Measurements from ENCODE around the gene PCDH12.

Gene PCDH12

GRCh38 chr5:141919218-141920119, 38.5 kb downstream of the PCDH12 start:
- Mint-ChIP-seq H3K4me1 (peaks cover 24% of the 10 kb centered on the region), H3K27me3 (peaks cover 31% of the 10 kb centered on the region), H3K36me3 (peaks cover 5% of the 10 kb centered on the region), H3K4me3 (no peak overlapping the region), H3K27ac (no peak overlapping the region), H3K9me3 (no peaks in the 10 kb centered on the region)
- no peak for DNase-seq
- CTCF ChIA-PET, result interaction anchor here (1.0 kb wide), 1 partner anchor 30 kb away, joined by 3 read pairs; no protein-coding TSS in a partner anchor

GRCh38 chr5:141917760-141918159, 40.2 kb downstream of the PCDH12 start:
- CTCF ChIA-PET, result interaction anchor here (0.6 to 1.2 kb wide), 2 partner anchors 39 to 43 kb away, joined by 3 to 4 read pairs; partner anchors contain the start of gene PCDH1
- Mint-ChIP-seq H3K9me3 (no peaks in the 10 kb centered on the region), H3K4me3 (no peak overlapping the region), H3K4me1 (peaks cover 18% of the 10 kb centered on the region), H3K27ac (no peak overlapping the region), H3K36me3 (no peaks in the 10 kb centered on the region), H3K27me3 (peaks cover 48% of the 10 kb centered on the region)
- no peak for DNase-seq

GRCh38 chr5:141916522-141916921, 41.5 kb downstream of the PCDH12 start:
- DNase-seq, result no peak
- Mint-ChIP-seq H3K27me3 (peaks cover 59% of the 10 kb centered on the region), H3K4me1 (peaks cover 14% of the 10 kb centered on the region), H3K4me3 (no peak overlapping the region), H3K9me3 (no peaks in the 10 kb centered on the region), H3K36me3 (no peaks in the 10 kb centered on the region), H3K27ac (no peak overlapping the region)
- CTCF ChIA-PET, result interaction anchor here (1.1 to 2.3 kb wide), 8 partner anchors 10 to 251 kb away, joined by 3 to 7 read pairs (median 4); partner anchors contain the start of genes PCDH1 and RNF14

- no peak for DNase-seq
- Mint-ChIP-seq H3K9me3 (no peaks in the 10 kb centered on the region), H3K36me3 (no peaks in the 10 kb centered on the region), H3K27me3 (peaks cover 60% of the 10 kb centered on the region), H3K27ac (no peak overlapping the region), H3K4me3 (no peak overlapping the region), H3K4me1 (peaks cover 14% of the 10 kb centered on the region)
- CTCF ChIA-PET, result interaction anchor here (1.0 to 2.3 kb wide), 9 partner anchors 9 to 251 kb away, joined by 3 to 14 read pairs (median 5); partner anchors contain the start of gene RNF14
Measured at GRCh38 chr5:141915881-141916336, 42.1 kb downstream of the PCDH12 start.

GRCh38 chr5:141914797-141915196, 43.2 kb downstream of the PCDH12 start:
- Mint-ChIP-seq H3K27me3 (peaks cover 66% of the 10 kb centered on the region), H3K9me3 (no peaks in the 10 kb centered on the region), H3K4me1 (peaks cover 14% of the 10 kb centered on the region), H3K4me3 (no peak overlapping the region), H3K27ac (no peak overlapping the region), H3K36me3 (no peaks in the 10 kb centered on the region)
- CTCF ChIA-PET, result interaction anchor here (1.6 to 2.2 kb wide), 2 partner anchors 36 to 46 kb away, joined by 5 to 14 read pairs; no protein-coding TSS in a partner anchor
- DNase-seq, result no peak

GRCh38 chr5:141914199-141914743, 43.7 kb downstream of the PCDH12 start:
- peaks cover 71% of the 10 kb centered on the region for H3K27me3 Mint-ChIP-seq
- H3K4me1 Mint-ChIP-seq, result peaks cover 14% of the 10 kb centered on the region
- H3K4me3 Mint-ChIP-seq, result no peak overlapping the region
- DNase-seq, result peak; percentile 27
- H3K36me3 Mint-ChIP-seq, result no peaks in the 10 kb centered on the region
- no peaks in the 10 kb centered on the region for H3K9me3 Mint-ChIP-seq
- no peak overlapping the region for H3K27ac Mint-ChIP-seq
- CTCF ChIA-PET, result interaction anchor here (1.6 to 2.2 kb wide), 2 partner anchors 35 to 46 kb away, joined by 5 to 14 read pairs; no protein-coding TSS in a partner anchor

GRCh38 chr5:141913560-141914198, 44.3 kb downstream of the PCDH12 start:
- CTCF ChIA-PET, result interaction anchor here (1.6 to 2.2 kb wide), 2 partner anchors 35 to 47 kb away, joined by 5 to 14 read pairs; no protein-coding TSS in a partner anchor
- Mint-ChIP-seq H3K27ac (no peak overlapping the region), H3K9me3 (no peaks in the 10 kb centered on the region), H3K4me3 (peak overlapping the region; percentile 14), H3K36me3 (no peaks in the 10 kb centered on the region), H3K27me3 (peaks cover 72% of the 10 kb centered on the region), H3K4me1 (peaks cover 14% of the 10 kb centered on the region)
- DNase-seq, result no peak

GRCh38 chr5:141910271-141910673, 47.7 kb downstream of the PCDH12 start:
- CTCF ChIA-PET, result interaction anchor here (2.1 kb wide), 1 partner anchor 31 kb away, joined by 6 read pairs; no protein-coding TSS in a partner anchor
- H3K4me1 Mint-ChIP-seq, result peaks cover 14% of the 10 kb centered on the region

GRCh38 chr5:141909212-141909611, 48.8 kb downstream of the PCDH12 start:
- Mint-ChIP-seq H3K4me3 (no peak overlapping the region), H3K36me3 (no peaks in the 10 kb centered on the region), H3K9me3 (no peaks in the 10 kb centered on the region), H3K27ac (no peak overlapping the region), H3K4me1 (peaks cover 8% of the 10 kb centered on the region), H3K27me3 (peaks cover 51% of the 10 kb centered on the region)
- CTCF ChIA-PET, result interaction anchor here (2.1 kb wide), 1 partner anchor 30 kb away, joined by 6 read pairs; no protein-coding TSS in a partner anchor
- DNase-seq, result no peak

More at GRCh38 chr5:141910271-141910673, 47.7 kb downstream of the PCDH12 start:
- DNase-seq, result no peak
- H3K9me3 Mint-ChIP-seq, result no peaks in the 10 kb centered on the region
- no peak overlapping the region for H3K27ac Mint-ChIP-seq
- H3K36me3 Mint-ChIP-seq, result no peaks in the 10 kb centered on the region
- peaks cover 57% of the 10 kb centered on the region for H3K27me3 Mint-ChIP-seq
- H3K4me3 Mint-ChIP-seq, result no peak overlapping the region

- Mint-ChIP-seq H3K36me3 (no peaks in the 10 kb centered on the region), H3K4me1 (peaks cover 6% of the 10 kb centered on the region), H3K27me3 (peaks cover 46% of the 10 kb centered on the region), H3K4me3 (no peak overlapping the region), H3K27ac (no peak overlapping the region), H3K9me3 (no peaks in the 10 kb centered on the region)
- CTCF ChIA-PET, result interaction anchor here (2.1 kb wide), 1 partner anchor 29 kb away, joined by 6 read pairs; no protein-coding TSS in a partner anchor
- no peak for DNase-seq
Measured at GRCh38 chr5:141908796-141909195, 49.2 kb downstream of the PCDH12 start.

GRCh38 chr5:141906972-141907371, 51.0 kb downstream of the PCDH12 start:
- CTCF ChIA-PET, result interaction anchor here (0.8 to 1.5 kb wide), 6 partner anchors 9 to 205 kb away, joined by 3 to 4 read pairs (median 3); no protein-coding TSS in a partner anchor
- DNase-seq, result no peak
- Mint-ChIP-seq H3K36me3 (no peaks in the 10 kb centered on the region), H3K27me3 (peaks cover 40% of the 10 kb centered on the region), H3K4me3 (no peak overlapping the region), H3K4me1 (no peaks in the 10 kb centered on the region), H3K27ac (no peak overlapping the region), H3K9me3 (no peaks in the 10 kb centered on the region)

- Mint-ChIP-seq H3K27me3 (peaks cover 35% of the 10 kb centered on the region), H3K27ac (no peak overlapping the region), H3K4me1 (no peaks in the 10 kb centered on the region), H3K4me3 (no peak overlapping the region), H3K36me3 (no peaks in the 10 kb centered on the region), H3K9me3 (no peaks in the 10 kb centered on the region)
- CTCF ChIA-PET, result interaction anchor here (0.8 to 1.5 kb wide), 6 partner anchors 10 to 205 kb away, joined by 3 to 4 read pairs (median 3); no protein-coding TSS in a partner anchor
- DNase-seq, result no peak
Measured at GRCh38 chr5:141906517-141906916, 51.5 kb downstream of the PCDH12 start.

GRCh38 chr5:141904551-141904950, 53.5 kb downstream of the PCDH12 start:
- no peak overlapping the region for H3K4me3 Mint-ChIP-seq
- H3K27ac Mint-ChIP-seq, result no peak overlapping the region
- no peaks in the 10 kb centered on the region for H3K36me3 Mint-ChIP-seq
- DNase-seq, result no peak
- H3K27me3 Mint-ChIP-seq, result peaks cover 26% of the 10 kb centered on the region
- H3K9me3 Mint-ChIP-seq, result no peaks in the 10 kb centered on the region
- CTCF ChIA-PET, result interaction anchor here (1.4 kb wide), 1 partner anchor 56 kb away, joined by 5 read pairs; no protein-coding TSS in a partner anchor
- no peaks in the 10 kb centered on the region for H3K4me1 Mint-ChIP-seq

Measured in activated naive CD4-positive, alpha-beta T cell treated with anti-CD3 and anti-CD28 coated beads, Interleukin-2, amount 10 ng/mL, durations not matched to agents 7 days and 5 days (primary cell).